HG03432 (cell line): ENCODE measurements around the gene STAT4.

ENCODE experiments used
- ATAC-seq: cut with Tn5 transposase; IDR thresholded peaks from one replicate; pipeline ENCODE4 v1.9.1; 2021; ENCODE audit warnings: mild to moderate bottlenecking, moderate library complexity; ENCODE audit not compliant: unreplicated experiment

STAT4 gene

GRCh38 chr2:191049728-191050639, 100.8 kb downstream of the STAT4 start:
- peak; percentile 85 for ATAC-seq

DNA sequence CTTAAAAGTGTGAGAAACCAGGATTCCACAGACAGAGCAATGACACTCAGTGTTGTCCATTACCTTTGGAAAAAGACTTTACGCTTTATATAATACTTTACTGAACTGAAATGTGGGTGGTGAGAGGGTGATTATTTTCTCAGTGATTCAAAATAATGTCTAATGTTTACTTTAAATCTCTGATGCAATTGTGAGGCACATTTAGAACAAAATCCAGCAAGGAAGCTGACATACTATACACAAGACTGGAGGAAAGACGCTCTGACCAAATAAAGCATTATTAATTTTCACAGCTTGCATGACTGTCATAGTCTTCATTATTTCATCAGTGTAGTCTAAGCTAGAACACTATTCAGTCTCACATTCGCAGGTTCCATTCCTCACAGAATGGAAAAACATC, 102.7 kb downstream of the STAT4 start:
- ATAC-seq, result no peak

GRCh38 chr2:191045141-191045540, 105.7 kb downstream of the STAT4 start:
- ATAC-seq, result no peak

DNA sequence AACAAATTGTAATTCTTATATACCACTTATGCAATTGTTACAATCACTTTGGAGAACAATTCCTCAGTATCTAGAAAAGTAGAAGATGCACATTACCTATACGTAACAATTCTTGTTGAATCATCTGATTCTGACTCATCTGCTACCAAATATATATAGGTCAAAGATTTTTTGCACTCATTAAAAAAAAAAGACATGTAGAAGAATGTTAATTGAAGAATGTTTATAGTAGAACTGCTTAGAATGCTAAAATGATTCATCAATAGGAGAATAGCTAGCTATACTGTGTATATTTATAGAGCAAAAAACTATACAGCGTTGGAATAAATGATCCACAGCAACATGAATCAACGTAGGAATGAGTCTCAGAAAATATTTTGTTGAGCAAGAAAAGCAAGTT, 107.4 kb downstream of the STAT4 start:
- no peak for ATAC-seq

- no peak for ATAC-seq
Measured at GRCh38 chr2:191041418-191042161, 109.2 kb downstream of the STAT4 start.

DNA sequence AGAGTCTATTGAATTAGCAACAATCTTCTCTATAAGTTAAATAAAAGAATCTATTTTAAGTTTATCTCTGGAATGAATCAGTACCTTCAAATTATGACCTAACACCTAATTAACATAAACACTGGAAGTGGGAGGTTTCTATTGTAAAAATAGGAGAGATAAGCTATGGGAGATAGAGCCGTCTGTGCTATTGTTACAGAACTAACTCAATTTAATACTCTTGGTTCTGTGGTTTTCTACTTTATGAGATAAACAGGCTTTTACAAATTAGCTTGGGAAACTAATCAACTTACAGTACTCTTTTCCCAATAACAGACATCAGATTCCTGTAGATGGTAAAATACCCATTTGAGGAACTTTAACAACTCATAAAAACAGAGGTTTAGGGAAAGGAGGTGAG, 111.2 kb downstream of the STAT4 start:
- ATAC-seq, result no peak

GRCh38 chr2:191038741-191039140, 112.1 kb downstream of the STAT4 start:
- ATAC-seq, result no peak

DNA sequence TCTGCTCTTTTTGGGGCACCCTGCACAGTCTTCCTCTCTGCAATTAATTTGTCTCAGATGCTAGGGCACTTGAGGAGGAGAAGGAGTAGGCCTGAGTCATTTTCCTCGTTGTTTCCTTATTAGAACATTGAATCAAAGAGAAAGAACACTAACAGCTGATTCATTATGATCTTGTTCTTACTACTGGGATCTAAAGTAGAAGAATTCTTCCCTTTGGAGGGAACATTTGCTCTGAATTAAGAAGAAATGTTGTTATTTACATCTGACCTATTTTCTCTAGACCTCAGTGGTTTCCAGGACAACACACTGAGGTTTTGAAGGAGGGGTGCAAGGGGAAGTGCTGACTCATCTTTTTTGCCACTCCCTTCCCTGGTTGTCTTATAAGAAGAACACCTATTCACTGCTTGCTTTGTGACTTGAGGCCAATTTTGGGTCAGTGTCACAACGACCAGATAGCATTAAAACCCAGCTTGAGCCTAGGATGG, 112.5 kb downstream of the STAT4 start:
- ATAC-seq, result no peak

GRCh38 chr2:191037351-191037750, 113.4 kb downstream of the STAT4 start:
- no peak for ATAC-seq

DNA sequence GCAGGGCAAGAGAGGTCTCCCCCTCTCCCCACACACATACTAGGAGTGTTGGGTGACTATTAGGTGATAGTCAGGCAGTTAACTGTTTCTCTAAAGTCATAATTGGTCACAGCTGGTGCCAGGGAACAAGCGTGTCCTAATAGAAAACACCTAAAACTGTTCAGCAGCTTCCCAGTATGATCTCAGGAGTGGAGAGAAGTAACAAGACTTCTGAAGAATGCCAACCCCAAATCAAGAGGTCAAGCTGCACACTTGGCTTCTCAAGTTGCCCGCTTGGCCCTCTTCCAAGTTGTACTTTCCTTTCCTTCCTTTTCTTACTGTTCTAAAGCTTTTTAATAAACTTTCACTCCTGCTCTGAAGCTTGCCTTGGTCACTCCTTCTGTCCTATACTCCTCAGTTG, 114.4 kb downstream of the STAT4 start:
- no peak for ATAC-seq

GRCh38 chr2:191032588-191033429, 118.0 kb downstream of the STAT4 start:
- ATAC-seq, result no peak

DNA sequence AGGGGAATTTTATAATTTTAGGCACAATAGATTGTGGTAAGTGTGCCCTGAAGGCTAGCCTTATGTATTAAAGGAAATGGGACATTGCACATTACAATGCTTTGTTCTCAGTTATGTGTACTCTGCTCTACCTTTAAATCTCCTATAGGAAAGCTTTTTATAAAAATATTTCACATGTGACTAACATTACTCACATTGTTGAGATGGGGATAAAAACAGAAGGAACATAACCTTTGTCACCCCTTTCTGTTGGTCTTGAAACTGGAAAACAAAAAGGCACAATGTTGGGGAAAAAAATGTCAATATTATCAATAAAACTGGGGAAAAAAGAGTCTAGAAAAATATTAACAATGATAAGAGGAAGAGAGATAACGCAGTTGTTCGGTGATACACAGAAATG, 119.5 kb downstream of the STAT4 start:
- ATAC-seq, result no peak

- peak; percentile 92 for ATAC-seq
Measured at GRCh38 chr2:191030521-191031154, 120.2 kb downstream of the STAT4 start.

DNA sequence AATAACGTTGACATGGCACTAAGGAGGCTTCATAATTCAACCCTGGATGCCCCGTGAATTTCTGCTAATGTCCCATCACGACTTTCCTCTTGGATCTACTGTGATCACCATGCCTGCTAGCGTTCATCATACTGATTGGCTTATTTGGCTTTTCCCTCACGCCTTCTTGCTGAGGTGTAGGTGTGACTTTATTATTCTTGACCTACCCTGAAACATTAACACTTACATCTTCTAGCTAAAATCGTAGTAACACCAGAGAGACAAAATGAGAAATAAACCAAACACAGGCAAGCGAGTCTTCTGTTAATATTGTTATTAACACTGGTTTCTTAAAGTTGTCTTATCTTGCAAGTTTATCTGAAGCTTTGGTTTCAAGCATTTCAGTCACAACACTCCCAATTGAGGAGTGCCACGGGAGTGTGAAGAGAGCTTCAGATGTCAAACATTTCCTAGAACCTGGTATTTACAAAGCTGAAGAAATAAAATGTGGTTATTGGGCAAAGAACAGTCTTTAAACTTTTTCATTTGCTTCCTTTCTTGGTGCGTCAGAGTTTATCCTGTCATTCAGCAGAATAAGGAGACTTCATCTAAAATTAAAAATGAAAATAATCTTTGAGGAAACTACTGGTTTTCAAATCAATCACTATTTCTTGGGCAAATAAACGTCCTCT, 121.4 kb downstream of the STAT4 start:
- ATAC-seq, result no peak

- no peak for ATAC-seq
Measured at GRCh38 chr2:191026377-191026776, 124.4 kb downstream of the STAT4 start.

DNA sequence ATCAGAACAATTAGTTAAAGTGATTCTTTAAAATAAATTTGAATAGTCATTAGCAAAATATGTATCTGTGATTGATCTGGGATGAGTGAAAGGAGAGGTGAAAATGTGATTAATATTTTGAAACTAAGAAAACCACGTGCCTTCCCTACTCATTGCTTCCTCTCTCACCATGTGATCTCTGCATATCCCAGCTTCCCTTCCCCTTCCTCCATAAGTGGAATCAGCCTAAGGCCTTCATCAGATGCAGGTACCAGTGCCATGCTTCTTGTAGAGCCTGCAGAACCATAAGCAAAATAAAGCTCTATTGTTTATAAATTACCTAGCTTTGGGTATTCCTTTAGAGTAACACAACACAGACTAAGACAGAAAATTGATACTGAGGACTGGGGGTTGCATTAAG, 125.7 kb downstream of the STAT4 start:
- ATAC-seq, result no peak

DNA sequence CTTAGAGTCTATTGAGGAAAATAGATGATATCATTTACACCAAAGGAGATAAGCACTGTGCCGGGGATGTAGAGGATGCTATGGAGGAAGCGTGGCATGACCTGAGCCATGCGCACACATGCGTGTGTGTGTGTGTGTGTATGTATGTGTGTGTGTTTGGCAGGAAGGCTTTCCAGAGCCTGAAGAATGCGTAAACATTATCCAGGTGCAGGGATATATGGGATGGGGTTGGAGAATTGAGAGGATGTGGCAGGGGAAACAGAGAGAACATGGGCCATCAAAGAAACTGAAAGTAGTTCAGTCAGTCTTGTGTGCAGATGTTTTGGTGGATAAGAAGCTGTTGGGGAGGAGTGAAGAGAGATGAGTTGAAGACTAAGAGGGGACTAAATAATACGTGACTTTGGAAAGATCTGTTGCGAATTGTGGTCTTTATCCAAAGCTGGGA, 127.5 kb downstream of the STAT4 start:
- no peak for ATAC-seq

- ATAC-seq, result peak; percentile 18
Measured at GRCh38 chr2:191020742-191021381, 129.9 kb downstream of the STAT4 start.

DNA sequence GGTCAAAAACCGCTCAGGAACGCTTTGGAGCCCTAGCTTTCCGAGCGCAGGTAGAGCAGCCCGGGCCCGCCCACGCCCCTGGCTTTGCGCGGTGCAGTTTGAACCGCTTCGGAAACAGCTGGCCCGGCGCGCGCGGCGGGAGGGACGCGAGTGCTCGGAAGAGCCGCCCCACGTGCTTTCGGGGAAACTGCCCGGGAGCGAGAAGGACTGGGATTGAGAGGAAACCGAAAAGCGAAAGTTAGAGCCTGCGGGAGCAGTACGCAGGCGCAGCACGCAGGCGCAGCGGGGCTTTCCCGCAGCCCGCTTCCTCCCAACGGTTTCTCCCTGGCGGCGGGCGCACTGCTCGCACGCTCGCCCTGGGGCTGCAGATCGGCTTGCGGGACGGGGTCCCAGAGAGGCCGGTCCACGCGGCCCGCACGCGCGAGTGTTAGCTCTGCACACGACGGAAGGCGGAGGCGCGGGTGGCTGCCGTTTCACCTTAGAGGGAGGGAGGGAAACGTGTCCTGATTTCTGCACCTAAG, 130.5 kb downstream of the STAT4 start:
- ATAC-seq, result peak; percentile 81
